ENCODE measurements around the gene KCNK4.
A peak's percentile ranks its signal among the peaks of the same experiment; 100 is the strongest.

Gene KCNK4

GRCh38 chr11:64291752-64292459 is 804 bp downstream of the KCNK4 start:
- Histone ChIP-seq H3K27me3 (ENCODE audit: control insufficient read depth in 1 of 2, insufficient read depth in 2 of 2, low read length in 2 of 2) (peaks cover 42 to 58% of the 10 kb centered on the region in 2 donors), H3K9me3 (ENCODE audit: control insufficient read depth in 1 of 2, low read length in 2 of 2) (no peaks in the 10 kb centered on the region), H3K9ac (ENCODE audit: low read depth in 1 of 2, low read length in 2 of 2) (no peak overlapping the region), H3K4me1 (ENCODE audit: control insufficient read depth in 1 of 2, insufficient read depth in 2 of 2, low read length in 2 of 2) (peaks cover 0 to 5% of the 10 kb centered on the region in 2 donors), H3K27ac (ENCODE audit: low read depth, low read length) (no peak overlapping the region), H3K36me3 (ENCODE audit: control insufficient read depth in 1 of 2, insufficient read depth in 2 of 2, low read length in 2 of 2) (no peaks in the 10 kb centered on the region), H3K4me3 (ENCODE audit: low read depth in 1 of 2, low read length in 2 of 2) (no peak overlapping the region)

- Histone ChIP-seq H3K9ac (ENCODE audit: low read depth in 1 of 2, low read length in 2 of 2) (no peak overlapping the region), H3K4me3 (ENCODE audit: low read depth in 1 of 2, low read length in 2 of 2) (no peak overlapping the region), H3K36me3 (ENCODE audit: control insufficient read depth in 1 of 2, insufficient read depth in 2 of 2, low read length in 2 of 2) (no peaks in the 10 kb centered on the region), H3K27ac (ENCODE audit: low read depth, low read length) (no peak overlapping the region), H3K9me3 (ENCODE audit: control insufficient read depth in 1 of 2, low read length in 2 of 2) (no peaks in the 10 kb centered on the region), H3K4me1 (ENCODE audit: control insufficient read depth in 1 of 2, insufficient read depth in 2 of 2, low read length in 2 of 2) (peaks cover 5% of the 10 kb centered on the region in 2 donors), H3K27me3 (ENCODE audit: control insufficient read depth in 1 of 2, insufficient read depth in 2 of 2, low read length in 2 of 2) (peaks cover 49 to 66% of the 10 kb centered on the region in 2 donors)
These were observed 1.6 kb downstream of the KCNK4 start for GRCh38 chr11:64292460-64293254.

GRCh38 chr11:64294774-64295173 is 3.7 kb downstream of the KCNK4 start:
- no peaks in the 10 kb centered on the region for H3K36me3 ChIP-seq (ENCODE audit: control insufficient read depth in 1 of 2, insufficient read depth in 2 of 2, low read length in 2 of 2)
- H3K4me1 ChIP-seq (ENCODE audit: control insufficient read depth in 1 of 2, insufficient read depth in 2 of 2, low read length in 2 of 2), result peaks cover 13% of the 10 kb centered on the region in 2 donors
- H3K27me3 ChIP-seq (ENCODE audit: control insufficient read depth in 1 of 2, insufficient read depth in 2 of 2, low read length in 2 of 2), result peaks cover 66 to 78% of the 10 kb centered on the region in 2 donors
- H3K9me3 ChIP-seq (ENCODE audit: control insufficient read depth in 1 of 2, low read length in 2 of 2), result no peaks in the 10 kb centered on the region
- no peak overlapping the region for H3K4me3 ChIP-seq (ENCODE audit: low read depth in 1 of 2, low read length in 2 of 2)
- H3K27ac ChIP-seq (ENCODE audit: low read depth, low read length), result no peak overlapping the region
- no peak overlapping the region for H3K9ac ChIP-seq (ENCODE audit: low read depth in 1 of 2, low read length in 2 of 2)

DNA sequence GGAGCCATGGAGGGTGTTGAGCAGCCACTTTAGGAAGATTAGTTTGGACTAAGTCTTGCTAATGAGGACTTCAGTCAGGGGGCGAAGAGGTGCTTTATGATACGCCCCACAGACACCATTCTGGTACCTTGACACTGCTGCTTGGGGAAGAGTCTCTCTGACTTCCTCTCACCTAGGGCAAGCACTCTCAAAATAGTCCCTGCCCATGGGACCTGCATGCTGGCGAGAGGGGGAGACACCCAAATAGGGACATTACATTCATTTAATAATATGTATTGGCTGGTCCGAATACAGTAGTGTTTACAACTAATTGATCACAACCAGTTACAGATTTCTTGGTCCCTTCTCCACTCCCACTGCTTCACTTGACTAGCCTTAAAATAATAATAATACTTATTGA is 4.7 kb downstream of the KCNK4 start:
- no peak overlapping the region for H3K9ac ChIP-seq (ENCODE audit: low read depth in 1 of 2, low read length in 2 of 2)
- no peak overlapping the region for H3K27ac ChIP-seq (ENCODE audit: low read depth, low read length)
- H3K4me1 ChIP-seq (ENCODE audit: control insufficient read depth in 1 of 2, insufficient read depth in 2 of 2, low read length in 2 of 2), result peaks cover 23% of the 10 kb centered on the region in 2 donors
- H3K36me3 ChIP-seq (ENCODE audit: control insufficient read depth in 1 of 2, insufficient read depth in 2 of 2, low read length in 2 of 2), result no peaks in the 10 kb centered on the region
- H3K27me3 ChIP-seq (ENCODE audit: control insufficient read depth in 1 of 2, insufficient read depth in 2 of 2, low read length in 2 of 2), result peaks cover 74 to 80% of the 10 kb centered on the region in 2 donors
- no peak overlapping the region for H3K4me3 ChIP-seq (ENCODE audit: low read depth in 1 of 2, low read length in 2 of 2)
- H3K9me3 ChIP-seq (ENCODE audit: control insufficient read depth in 1 of 2, low read length in 2 of 2), result no peaks in the 10 kb centered on the region

GRCh38 chr11:64296236-64296635 is 5.1 kb downstream of the KCNK4 start:
- Histone ChIP-seq H3K4me3 (ENCODE audit: low read depth in 1 of 2, low read length in 2 of 2) (no peak overlapping the region), H3K27ac (ENCODE audit: low read depth, low read length) (no peak overlapping the region), H3K4me1 (ENCODE audit: control insufficient read depth in 1 of 2, insufficient read depth in 2 of 2, low read length in 2 of 2) (peaks cover 24 to 26% of the 10 kb centered on the region in 2 donors), H3K27me3 (ENCODE audit: control insufficient read depth in 1 of 2, insufficient read depth in 2 of 2, low read length in 2 of 2) (peaks cover 70 to 77% of the 10 kb centered on the region in 2 donors), H3K36me3 (ENCODE audit: control insufficient read depth in 1 of 2, insufficient read depth in 2 of 2, low read length in 2 of 2) (no peaks in the 10 kb centered on the region), H3K9ac (ENCODE audit: low read depth in 1 of 2, low read length in 2 of 2) (no peak overlapping the region), H3K9me3 (ENCODE audit: control insufficient read depth in 1 of 2, low read length in 2 of 2) (no peaks in the 10 kb centered on the region)

- Histone ChIP-seq H3K36me3 (ENCODE audit: control insufficient read depth in 1 of 2, insufficient read depth in 2 of 2, low read length in 2 of 2) (no peaks in the 10 kb centered on the region), H3K9me3 (ENCODE audit: control insufficient read depth in 1 of 2, low read length in 2 of 2) (no peaks in the 10 kb centered on the region), H3K4me3 (ENCODE audit: low read depth in 1 of 2, low read length in 2 of 2) (no peak overlapping the region), H3K27me3 (ENCODE audit: control insufficient read depth in 1 of 2, insufficient read depth in 2 of 2, low read length in 2 of 2) (peaks cover 65 to 70% of the 10 kb centered on the region in 2 donors), H3K9ac (ENCODE audit: low read depth in 1 of 2, low read length in 2 of 2) (no peak overlapping the region), H3K27ac (ENCODE audit: low read depth, low read length) (no peak overlapping the region), H3K4me1 (ENCODE audit: control insufficient read depth in 1 of 2, insufficient read depth in 2 of 2, low read length in 2 of 2) (peaks cover 24 to 26% of the 10 kb centered on the region in 2 donors)
These were observed 6.0 kb downstream of the KCNK4 start for GRCh38 chr11:64296830-64297698.

GRCh38 chr11:64297699-64298358 is 6.7 kb downstream of the KCNK4 start:
- H3K9ac ChIP-seq (ENCODE audit: low read depth in 1 of 2, low read length in 2 of 2), result no peak overlapping the region
- no peak overlapping the region for H3K4me3 ChIP-seq (ENCODE audit: low read depth in 1 of 2, low read length in 2 of 2)
- no peaks in the 10 kb centered on the region for H3K9me3 ChIP-seq (ENCODE audit: control insufficient read depth in 1 of 2, low read length in 2 of 2)
- peaks cover 21 to 24% of the 10 kb centered on the region in 2 donors for H3K4me1 ChIP-seq (ENCODE audit: control insufficient read depth in 1 of 2, insufficient read depth in 2 of 2, low read length in 2 of 2)
- no peak overlapping the region for H3K27ac ChIP-seq (ENCODE audit: low read depth, low read length)
- H3K27me3 ChIP-seq (ENCODE audit: control insufficient read depth in 1 of 2, insufficient read depth in 2 of 2, low read length in 2 of 2), result peaks cover 57 to 63% of the 10 kb centered on the region in 2 donors
- no peaks in the 10 kb centered on the region for H3K36me3 ChIP-seq (ENCODE audit: control insufficient read depth in 1 of 2, insufficient read depth in 2 of 2, low read length in 2 of 2)

- Histone ChIP-seq H3K36me3 (ENCODE audit: control insufficient read depth in 1 of 2, insufficient read depth in 2 of 2, low read length in 2 of 2) (no peaks in the 10 kb centered on the region), H3K27ac (ENCODE audit: low read depth, low read length) (no peak overlapping the region), H3K27me3 (ENCODE audit: control insufficient read depth in 1 of 2, insufficient read depth in 2 of 2, low read length in 2 of 2) (peaks cover 50 to 56% of the 10 kb centered on the region in 2 donors), H3K4me1 (ENCODE audit: control insufficient read depth in 1 of 2, insufficient read depth in 2 of 2, low read length in 2 of 2) (peaks cover 26 to 31% of the 10 kb centered on the region in 2 donors), H3K4me3 (ENCODE audit: low read depth in 1 of 2, low read length in 2 of 2) (peak overlapping the region in 1 of 2 donors; percentile 56), H3K9me3 (ENCODE audit: control insufficient read depth in 1 of 2, low read length in 2 of 2) (no peaks in the 10 kb centered on the region), H3K9ac (ENCODE audit: low read depth in 1 of 2, low read length in 2 of 2) (peak overlapping the region in 1 of 2 donors; percentile 12)
These were observed 8.1 kb downstream of the KCNK4 start for GRCh38 chr11:64298966-64299846.

Data from duodenal mucosa (tissue), 2 donors.